Lung (tissue), 12 donors: ENCODE measurements around the gene LONP2. TPM values are rescaled to one million over a fixed set of nuclear protein-coding genes. Genes with fewer than 3 reads are reported as not detected.

Source experiments
- ATAC-seq: fragments of 200-7000 bp; cut with Tn5 transposase; one replicate; pipeline ENCODE4 v1.9.1; 2020; ENCODE audit warnings: moderate number of reproducible peaks; ENCODE audit not compliant: insufficient read depth, low FRiP score
- DNase-seq, 3 donors: peaks; one replicate each; pipeline ENCODE4 v3.0.0-alpha.2; 2013 to 2017
- H3K27ac ChIP-seq, 2 donors: one replicate each; pipeline ENCODE4 v1.5.1; 2013; ENCODE audit warnings: mild to moderate bottlenecking in 2 of 2, moderate library complexity in 2 of 2, control low read depth in 1 of 2, inconsistent platforms in 1 of 2, low read depth in 1 of 2, low read length in 1 of 2
- H3K27me3 ChIP-seq, 3 donors: one replicate each; pipeline ENCODE4 v1.5.1; 2013; ENCODE audit warnings: low read length in 2 of 3; ENCODE audit not compliant: control insufficient read depth in 3 of 3, insufficient read depth in 3 of 3
- H3K36me3 ChIP-seq, 4 donors: one replicate each; pipeline ENCODE4 v1.5.1; 2013; ENCODE audit warnings: low read length in 4 of 4, mild to moderate bottlenecking in 1 of 4, moderate library complexity in 1 of 4; ENCODE audit not compliant: control insufficient read depth in 4 of 4, insufficient read depth in 4 of 4
- H3K4me1 ChIP-seq, 5 donors: one replicate each; pipeline ENCODE4 v1.5.1; 2013; ENCODE audit warnings: low read length in 5 of 5, mild to moderate bottlenecking in 2 of 5, moderate library complexity in 1 of 5; ENCODE audit not compliant: control insufficient read depth in 5 of 5, insufficient read depth in 5 of 5
- H3K4me3 ChIP-seq: one replicate; pipeline ENCODE4 v1.5.1; 2013; ENCODE audit warnings: mild to moderate bottlenecking, control low read depth, moderate library complexity
- H3K9ac ChIP-seq, 2 donors: one replicate each; pipeline ENCODE4 v1.5.1; 2013; ENCODE audit warnings: low read length in 2 of 2, control low read depth in 1 of 2; ENCODE audit not compliant: insufficient read depth in 1 of 2
- H3K9me3 ChIP-seq, 4 donors: one replicate each; pipeline ENCODE4 v1.5.1; 2013; ENCODE audit warnings: low read length in 3 of 4, mild to moderate bottlenecking in 1 of 4, moderate library complexity in 1 of 4; ENCODE audit not compliant: control insufficient read depth in 4 of 4, insufficient read depth in 3 of 4
- WGBS, 2 donors: extraction: QIAGEN DNeasy Blood & Tissue Kit; methylation state at CpG; one replicate each; pipeline ENCODE4 v1.1.7; 2013; 5-methylcytosine and 5-hydroxymethylcytosine counted together
- polyA plus RNA-seq, 2 donors: library from polyadenylated mRNA; stranded (reverse); fragments of 200-250 nt; gene quantifications; one replicate each; pipeline ENCODE4 v1.2.1, GENCODE V29; 2013
- total RNA-seq, 2 donors: library from RNA; depleted of rRNA in 1 of 2; stranded (reverse); fragments of >200 nt in 1 of 2; gene quantifications; one replicate each; pipeline ENCODE4 v1.2.1, GENCODE V29; 2014 to 2021
- TF ChIP-seq, protein P1 (sequence below): IDR thresholded peaks from 2 replicates; pipeline ENCODE4 v1.5.1; 2012; ENCODE audit warnings: mild to moderate bottlenecking; ENCODE audit errors: control extremely low read depth, extremely low read depth
- donor health status: control.
- donor health status: control.
- donor health status: Bipolar disorder and iron deficiency.
- donor health status: healthy.
- donor health status: DM: yes; HTN: yes; CAD: no.

The LONP2 gene
- total and polyA plus RNA-seq, 4 donors: 20.7 to 81.5 (median 46.1) TPM

DNA sequence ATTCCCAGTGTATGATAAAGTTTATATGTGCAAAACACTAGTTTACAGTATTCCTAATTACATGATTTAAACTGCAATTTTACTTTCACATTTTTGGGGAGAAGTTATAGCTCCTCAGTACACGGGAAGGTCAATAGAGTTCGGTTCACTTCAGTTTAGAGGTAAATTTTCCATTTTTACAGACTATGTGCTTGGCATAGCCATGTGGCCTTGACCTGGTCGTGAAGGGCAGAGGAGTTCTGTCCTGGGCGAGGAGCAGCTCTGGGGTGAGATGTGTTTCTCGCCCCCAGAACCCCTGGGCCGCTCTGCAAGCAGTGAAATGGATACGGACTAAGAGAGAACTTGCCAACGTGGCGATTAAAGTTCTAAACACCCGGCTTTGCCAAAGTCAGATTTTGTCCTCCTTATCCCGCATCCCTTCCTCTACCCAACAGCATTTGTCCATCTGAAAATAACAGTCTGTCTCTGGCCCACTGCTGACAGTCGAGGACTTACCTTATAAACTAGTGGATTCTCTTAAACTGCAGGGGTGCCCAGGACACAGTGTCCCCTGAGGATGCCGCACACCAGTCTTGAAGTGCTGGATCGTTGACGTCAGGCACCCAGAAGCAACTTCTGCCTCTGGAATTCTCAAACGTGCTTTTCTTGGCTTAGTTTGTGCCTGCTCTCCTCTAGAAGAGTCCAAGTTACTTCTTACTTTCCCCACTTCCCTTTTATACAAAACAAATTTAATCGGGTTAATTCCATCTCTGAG is 142.6 kb downstream of the LONP2 start:
- Histone ChIP-seq H3K9me3 (no peaks in the 10 kb centered on the region), H3K9ac (no peak overlapping the region), H3K4me3 (no peak overlapping the region), H3K27me3 (no peaks in the 10 kb centered on the region), H3K27ac (no peak overlapping the region), H3K4me1 (peaks cover 3 to 14% (median 7%) of the 10 kb centered on the region in 5 donors), H3K36me3 (no peaks in the 10 kb centered on the region)
- TF ChIP-seq, protein P1, sequence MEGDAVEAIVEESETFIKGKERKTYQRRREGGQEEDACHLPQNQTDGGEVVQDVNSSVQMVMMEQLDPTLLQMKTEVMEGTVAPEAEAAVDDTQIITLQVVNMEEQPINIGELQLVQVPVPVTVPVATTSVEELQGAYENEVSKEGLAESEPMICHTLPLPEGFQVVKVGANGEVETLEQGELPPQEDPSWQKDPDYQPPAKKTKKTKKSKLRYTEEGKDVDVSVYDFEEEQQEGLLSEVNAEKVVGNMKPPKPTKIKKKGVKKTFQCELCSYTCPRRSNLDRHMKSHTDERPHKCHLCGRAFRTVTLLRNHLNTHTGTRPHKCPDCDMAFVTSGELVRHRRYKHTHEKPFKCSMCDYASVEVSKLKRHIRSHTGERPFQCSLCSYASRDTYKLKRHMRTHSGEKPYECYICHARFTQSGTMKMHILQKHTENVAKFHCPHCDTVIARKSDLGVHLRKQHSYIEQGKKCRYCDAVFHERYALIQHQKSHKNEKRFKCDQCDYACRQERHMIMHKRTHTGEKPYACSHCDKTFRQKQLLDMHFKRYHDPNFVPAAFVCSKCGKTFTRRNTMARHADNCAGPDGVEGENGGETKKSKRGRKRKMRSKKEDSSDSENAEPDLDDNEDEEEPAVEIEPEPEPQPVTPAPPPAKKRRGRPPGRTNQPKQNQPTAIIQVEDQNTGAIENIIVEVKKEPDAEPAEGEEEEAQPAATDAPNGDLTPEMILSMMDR: no peak
- 82 to 83% methylated on average over 17 of the region's 17 CpGs for WGBS, 2 donors
- no peak for DNase-seq
- ATAC-seq: no peak

- TF ChIP-seq, protein P1: no peak
- Histone ChIP-seq H3K4me1 (peaks cover 0 to 14% (median 4%) of the 10 kb centered on the region in 5 donors), H3K9me3 (no peaks in the 10 kb centered on the region), H3K4me3 (no peak overlapping the region), H3K27me3 (no peaks in the 10 kb centered on the region), H3K36me3 (no peaks in the 10 kb centered on the region), H3K9ac (no peak overlapping the region), H3K27ac (no peak overlapping the region)
- ATAC-seq (no peak), DNase-seq (no peak)
- WGBS, 2 donors: 94 to 97% methylated on average over 5 of the region's 5 CpGs
These were observed 148.3 kb downstream of the LONP2 start for GRCh38 chr16:48392407-48392806.

- Histone ChIP-seq H3K9ac (peak overlapping the region; percentile 1 to 15), H3K4me3 (no peak overlapping the region), H3K9me3 (no peaks in the 10 kb centered on the region), H3K27ac (peak overlapping the region in 1 of 2 donors; percentile 28), H3K36me3 (no peaks in the 10 kb centered on the region), H3K4me1 (peaks cover 0 to 14% (median 4%) of the 10 kb centered on the region in 5 donors), H3K27me3 (no peaks in the 10 kb centered on the region)
- peak; percentile 47 for ATAC-seq
- TF ChIP-seq, protein P1: no peak
- DNase-seq: peak; percentile 34 to 76 (median 48)
- WGBS, 2 donors: 74 to 81% methylated on average over 11 of the region's 11 CpGs
These were observed 149.6 kb downstream of the LONP2 start for GRCh38 chr16:48393485-48394354.
